Breast epithelium (tissue), 4 donors: ENCODE results near the gene PSKH1. TPM values are rescaled to one million over a fixed set of nuclear protein-coding genes. Genes with fewer than 3 reads are reported as not detected.
A peak's percentile ranks its signal among the peaks of the same experiment; 100 is the strongest.
"Not testable (repeated sequence)": the region's sequence is repeated elsewhere in the genome, so short reads cannot be mapped to it uniquely, and the experiment has no call there.

Source experiments
- DNase-seq, 2 donors: peaks; one replicate each; pipeline ENCODE4 v3.0.0-alpha.2; 2019; ENCODE audit warnings: low spot score in 2 of 2
- H3K27ac ChIP-seq, 2 donors: fragments of 200-600 bp; sonication (generic) in 1 of 2; one replicate each; pipeline ENCODE4 v1.5.1; 2016 to 2019; ENCODE audit warnings: mild to moderate bottlenecking in 1 of 2
- H3K27me3 ChIP-seq, 2 donors: fragments of 200-600 bp; sonication (generic) in 1 of 2; one replicate each; pipeline versions ENCODE4 v1.5.1 to v1.6.0; 2017 to 2019; ENCODE audit warnings: control low read depth in 1 of 2, mild to moderate bottlenecking in 1 of 2
- H3K36me3 ChIP-seq: fragments of 200-600 bp; one replicate; pipeline ENCODE4 v1.5.1; 2019
- H3K4me1 ChIP-seq, 2 donors: fragments of 200-600 bp; sonication (generic); one replicate each; pipeline ENCODE4 v1.5.1; 2016 to 2019; ENCODE audit warnings: control low read depth in 1 of 2
- H3K4me3 ChIP-seq, 3 donors: fragments of 200-600 bp; sonication (generic); 1 replicate in 2 of 3; 2 replicates in 1 of 3; pipeline ENCODE4 v1.5.1; 2016 to 2019; ENCODE audit warnings: mild to moderate bottlenecking in 3 of 3, moderate library complexity in 2 of 3
- H3K9me3 ChIP-seq, 2 donors: fragments of 200-600 bp; sonication (generic) in 1 of 2; one replicate each; pipeline ENCODE4 v1.5.1; 2016 to 2019; ENCODE audit warnings: control low read depth in 1 of 2
- POLR2A ChIP-seq: fragments of 450-650 bp; IDR thresholded peaks from one replicate; pipeline ENCODE4 v1.6.1; 2016; ENCODE audit warnings: antibody characterized with exemption, mild to moderate bottlenecking, moderate library complexity
- POLR2AphosphoS5 ChIP-seq, 3 donors: sonication (generic); formaldehyde crosslinking; IDR thresholded peaks; one replicate each; pipeline ENCODE4 v1.6.1; 2017; ENCODE audit warnings: antibody characterized with exemption in 3 of 3
- intact Hi-C: fragments of 100-400 bp; cut with DNase I; formaldehyde crosslinking; loops from one replicate; pipeline ENCODE4 v1.15.1; 2023; ENCODE audit warnings: low total_unique reads
- total RNA-seq, 3 donors: library from RNA; depleted of rRNA; stranded (reverse); fragments of >200 nt; gene quantifications; one replicate each; pipeline ENCODE4 v1.1.0, GENCODE V29; 2016
- TF ChIP-seq, protein P1 (sequence below), 3 donors: fragments of 450-650 bp; IDR thresholded peaks; one replicate each; pipeline ENCODE4 v1.5.1; 2016 to 2017; ENCODE audit warnings: antibody characterized with exemption in 3 of 3, mild to moderate bottlenecking in 3 of 3, moderate library complexity in 3 of 3

PSKH1 gene
- total RNA-seq, 3 donors from 2014 or later = 17.3 to 20.5 (median 17.4) TPM

DNA sequence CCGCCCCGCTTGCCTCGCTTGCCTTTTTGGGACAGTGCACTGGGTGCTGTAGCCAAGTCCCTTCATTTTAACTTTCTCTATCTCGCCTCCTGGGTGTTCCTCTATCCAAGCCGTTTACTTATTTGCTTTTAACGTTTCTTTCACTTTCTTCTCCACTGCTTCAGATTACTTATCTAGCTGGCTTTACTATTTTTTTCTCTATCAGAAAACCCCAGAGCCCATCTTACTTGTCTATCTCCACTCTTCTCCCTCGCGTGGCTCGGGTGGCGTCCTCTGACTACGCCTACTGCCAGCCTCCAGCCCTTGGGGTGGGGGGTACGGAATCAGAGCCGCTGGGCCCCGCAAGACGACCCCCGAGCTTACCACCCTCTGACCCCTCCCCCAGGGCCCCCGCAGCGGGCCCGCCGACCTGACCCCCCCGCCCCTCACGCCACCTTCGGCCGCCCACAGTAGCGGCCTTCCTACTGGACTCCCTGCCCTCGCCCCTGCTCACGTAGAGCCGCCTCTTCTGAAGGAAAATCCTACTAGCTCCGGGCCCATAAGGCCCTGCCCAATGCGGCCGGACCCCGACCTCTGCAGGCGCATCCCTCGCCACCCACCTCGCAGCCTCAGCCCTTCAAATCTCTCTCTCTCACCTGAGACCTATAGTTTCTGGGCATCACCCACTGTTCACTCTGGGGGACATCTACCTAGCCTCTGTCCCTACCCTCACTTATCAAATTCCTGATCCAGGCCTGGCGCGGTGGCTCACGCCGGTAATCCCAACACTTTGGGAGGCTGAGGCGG is 76.4 kb downstream of the PSKH1 start:
- Histone ChIP-seq H3K4me1 (peaks cover 0 to 10% of the 10 kb centered on the region in 2 donors), H3K27me3 (no peaks in the 10 kb centered on the region), H3K9me3 (no peaks in the 10 kb centered on the region), H3K36me3 (no peaks in the 10 kb centered on the region), H3K4me3 (peak overlapping the region; percentile 84 to 96 (median 89)), H3K27ac (peak overlapping the region; percentile 92 to 98)
- intact Hi-C loops = no loop called here
- DNase-seq = no peak
- TF ChIP-seq, protein P1, sequence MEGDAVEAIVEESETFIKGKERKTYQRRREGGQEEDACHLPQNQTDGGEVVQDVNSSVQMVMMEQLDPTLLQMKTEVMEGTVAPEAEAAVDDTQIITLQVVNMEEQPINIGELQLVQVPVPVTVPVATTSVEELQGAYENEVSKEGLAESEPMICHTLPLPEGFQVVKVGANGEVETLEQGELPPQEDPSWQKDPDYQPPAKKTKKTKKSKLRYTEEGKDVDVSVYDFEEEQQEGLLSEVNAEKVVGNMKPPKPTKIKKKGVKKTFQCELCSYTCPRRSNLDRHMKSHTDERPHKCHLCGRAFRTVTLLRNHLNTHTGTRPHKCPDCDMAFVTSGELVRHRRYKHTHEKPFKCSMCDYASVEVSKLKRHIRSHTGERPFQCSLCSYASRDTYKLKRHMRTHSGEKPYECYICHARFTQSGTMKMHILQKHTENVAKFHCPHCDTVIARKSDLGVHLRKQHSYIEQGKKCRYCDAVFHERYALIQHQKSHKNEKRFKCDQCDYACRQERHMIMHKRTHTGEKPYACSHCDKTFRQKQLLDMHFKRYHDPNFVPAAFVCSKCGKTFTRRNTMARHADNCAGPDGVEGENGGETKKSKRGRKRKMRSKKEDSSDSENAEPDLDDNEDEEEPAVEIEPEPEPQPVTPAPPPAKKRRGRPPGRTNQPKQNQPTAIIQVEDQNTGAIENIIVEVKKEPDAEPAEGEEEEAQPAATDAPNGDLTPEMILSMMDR (IDR thresholded peaks at IDR 0.05) = no peak
- TF ChIP-seq POLR2AphosphoS5 (IDR thresholded peaks at IDR 0.05) = no peak

DNA sequence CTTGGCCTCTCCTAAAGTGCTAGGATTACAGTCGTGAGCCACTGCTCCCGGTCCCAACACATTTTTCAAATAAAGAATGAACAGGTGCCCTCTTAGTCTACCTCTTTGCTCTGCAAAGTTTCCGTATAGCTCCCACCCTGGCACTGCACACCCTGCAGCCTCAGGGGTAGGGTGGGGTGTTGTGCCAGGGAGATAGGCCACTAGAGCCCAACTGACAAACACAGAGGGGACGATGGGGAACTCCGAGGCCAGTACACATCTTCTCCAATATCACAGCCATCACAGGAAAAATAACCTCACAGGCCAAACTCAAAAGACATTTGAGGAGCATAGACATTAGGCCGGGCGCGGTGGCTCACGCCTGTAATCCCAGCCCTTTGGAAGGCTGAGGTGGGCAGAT is 78.1 kb downstream of the PSKH1 start:
- Histone ChIP-seq H3K27ac (no peak overlapping the region), H3K27me3 (no peaks in the 10 kb centered on the region), H3K4me1 (peaks cover 0 to 7% of the 10 kb centered on the region in 2 donors), H3K9me3 (no peaks in the 10 kb centered on the region), H3K4me3 (no peak overlapping the region), H3K36me3 (no peaks in the 10 kb centered on the region)
- DNase-seq = no peak
- intact Hi-C loops = no loop called here
- no peak for TF ChIP-seq POLR2A
- TF ChIP-seq, protein P1 (IDR thresholded peaks at IDR 0.05) = no peak
- TF ChIP-seq POLR2AphosphoS5 (IDR thresholded peaks at IDR 0.05) = no peak

DNA sequence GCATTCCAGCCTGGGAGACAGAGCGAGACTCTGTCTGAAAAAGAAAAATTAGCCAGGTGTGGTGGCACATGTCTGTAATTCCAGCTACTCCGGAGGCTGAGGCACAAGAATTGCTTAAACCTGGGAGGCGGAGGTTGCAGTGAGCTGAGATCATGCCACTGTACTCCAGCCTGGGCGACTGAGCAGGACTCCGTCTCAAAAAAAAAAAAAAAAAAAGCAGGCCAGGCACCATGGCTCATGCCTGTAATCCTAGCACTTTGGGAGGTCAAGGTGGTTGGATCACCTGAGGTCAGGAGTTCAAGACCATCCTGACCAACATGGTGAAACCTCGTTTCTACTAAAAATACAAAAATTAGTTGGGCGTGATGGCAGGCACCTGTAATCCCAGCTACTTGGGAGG is 79.2 kb downstream of the PSKH1 start:
- H3K27me3 ChIP-seq, H3K27ac ChIP-seq, H3K4me3 ChIP-seq, H3K36me3 ChIP-seq, intact Hi-C loops, H3K4me1 ChIP-seq, H3K9me3 ChIP-seq, DNase-seq: not testable (repeated sequence)

DNA sequence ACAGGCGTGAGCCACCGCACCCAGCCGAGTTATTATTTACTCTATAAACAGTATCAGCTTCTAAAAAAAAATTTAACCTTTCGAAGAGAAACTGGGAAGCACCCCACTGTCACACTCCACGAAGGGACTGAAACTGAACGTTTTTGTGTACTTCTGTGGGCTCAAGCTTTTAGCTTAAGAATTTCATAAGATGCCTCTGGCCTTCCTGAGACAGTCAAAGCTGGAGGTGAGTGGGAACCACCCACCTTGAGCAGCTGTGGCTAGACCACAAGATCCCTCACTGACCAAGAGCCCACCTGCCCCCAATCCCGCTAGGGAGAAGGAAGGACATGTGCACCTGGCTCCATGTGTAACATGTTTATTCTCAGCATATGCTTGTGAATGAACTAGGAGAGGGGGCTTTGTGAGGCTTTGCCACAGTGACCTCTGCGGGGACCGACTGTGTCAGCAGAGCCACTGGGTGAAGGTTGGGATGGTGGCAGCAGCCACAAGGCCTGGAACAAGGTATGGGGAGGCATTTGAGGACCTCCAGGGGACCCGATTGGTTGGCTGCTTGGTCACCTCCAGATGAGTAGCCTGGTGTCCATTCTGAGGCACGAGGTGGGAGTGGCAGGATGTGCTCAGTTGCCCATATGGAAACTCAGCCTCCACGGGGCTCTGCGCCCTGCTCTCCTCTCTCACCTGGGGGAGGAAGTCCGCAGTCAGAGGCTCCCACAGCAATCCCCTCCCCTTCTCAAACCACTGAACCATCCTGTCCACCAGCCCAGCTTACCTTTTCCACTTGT is 82.5 kb downstream of the PSKH1 start:
- no peak overlapping the region for H3K27ac ChIP-seq
- no peaks in the 10 kb centered on the region for H3K4me1 ChIP-seq
- H3K9me3 ChIP-seq = no peaks in the 10 kb centered on the region
- intact Hi-C loops = loop anchor here (5.0 kb wide), 1 partner anchor 62 kb away; no protein-coding TSS in a partner anchor
- H3K4me3 ChIP-seq = no peak overlapping the region
- H3K27me3 ChIP-seq = no peaks in the 10 kb centered on the region
- H3K36me3 ChIP-seq = no peaks in the 10 kb centered on the region
- TF ChIP-seq, protein P1 (IDR thresholded peaks at IDR 0.05) = no peak
- TF ChIP-seq POLR2AphosphoS5 (IDR thresholded peaks at IDR 0.05) = no peak
- DNase-seq = no peak

DNA sequence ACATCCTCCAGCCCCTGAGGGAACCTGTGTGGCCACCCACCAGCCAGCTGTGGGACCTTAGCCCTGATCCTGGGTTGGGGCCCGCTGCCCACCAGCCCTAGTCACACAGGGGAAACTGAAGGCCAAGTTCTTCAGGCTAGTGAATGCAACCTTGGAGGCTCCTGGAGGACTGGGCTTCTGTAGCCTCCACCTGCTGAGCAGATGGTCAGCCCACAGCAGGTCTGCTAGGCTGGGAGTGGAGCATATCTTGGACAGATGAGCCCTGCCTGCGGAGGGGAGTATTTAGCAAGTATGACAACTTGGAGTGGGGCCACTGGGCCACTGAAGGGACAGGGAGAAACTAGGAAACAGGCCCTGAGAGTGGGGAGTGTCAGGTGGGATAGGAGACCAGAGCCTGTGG is 83.2 kb downstream of the PSKH1 start:
- intact Hi-C loops = loop anchor here (5.0 kb wide), 1 partner anchor 61 kb away; no protein-coding TSS in a partner anchor

More for the DNA sequence above, 83.2 kb downstream of the PSKH1 start:
- Histone ChIP-seq H3K9me3 (no peaks in the 10 kb centered on the region), H3K4me3 (no peak overlapping the region), H3K36me3 (no peaks in the 10 kb centered on the region), H3K27ac (no peak overlapping the region), H3K27me3 (no peaks in the 10 kb centered on the region), H3K4me1 (no peaks in the 10 kb centered on the region)
- no peak for TF ChIP-seq POLR2A
- no peak for TF ChIP-seq POLR2AphosphoS5 (IDR thresholded peaks at IDR 0.05)
- TF ChIP-seq, protein P1 (IDR thresholded peaks at IDR 0.05) = no peak
- DNase-seq = no peak
